Left ventricle myocardium inferior (tissue), 1 donor: ENCODE measurements around the gene HUS1. TPM values are rescaled to one million over a fixed set of nuclear protein-coding genes. Genes with fewer than 3 reads are reported as not detected.
"Not testable (repeated sequence)": the region's sequence is repeated elsewhere in the genome, so short reads cannot be mapped to it uniquely, and the experiment has no call there.

Experiments used
- DNase-seq: peaks from one replicate; pipeline ENCODE4 v3.0.0-alpha.2; 2020
- H3K27ac ChIP-seq: fragments of 200-600 bp; replicated peaks from 2 replicates; pipeline ENCODE4 v1.8.0; 2021
- H3K27me3 ChIP-seq: fragments of 200-600 bp; 2 replicates; pipeline ENCODE4 v1.8.0; 2021; ENCODE audit warnings: low read depth
- H3K36me3 ChIP-seq: fragments of 200-600 bp; 2 replicates; pipeline ENCODE4 v1.8.0; 2021
- H3K4me1 ChIP-seq: fragments of 200-600 bp; 2 replicates; pipeline ENCODE4 v1.8.0; 2021
- H3K4me3 ChIP-seq: fragments of 200-600 bp; 2 replicates; pipeline ENCODE4 v1.8.0; 2021; ENCODE audit warnings: mild to moderate bottlenecking, moderate library complexity
- H3K9me3 ChIP-seq: fragments of 200-600 bp; replicated peaks from 2 replicates; pipeline ENCODE4 v1.8.0; 2021
- CTCF ChIP-seq: fragments of 200-600 bp; IDR thresholded peaks from 2 replicates; pipeline ENCODE4 v1.8.0; 2021; ENCODE audit warnings: antibody characterized with exemption, mild to moderate bottlenecking, borderline replicate concordance
- intact Hi-C: fragments of 100-400 bp; cut with micrococcal nuclease; formaldehyde crosslinking; loops from one replicate; pipeline ENCODE4 v1.11.0; 2022
- total RNA-seq: library from RNA; stranded (reverse); fragmentation: NEBNext Ultra II Directional; extraction: Animal tissue kit (Norgen Biotek cat#: 25700); gene quantifications from one replicate; pipeline ENCODE4 v1.2.1, GENCODE V29; 2021
- donor health status: DM: no; HTN: yes; CAD: no; lungs with severe emphysema.

HUS1 gene
- total RNA-seq, 1 donor from 2014 or later = 26.4 TPM

GRCh38 chr7:47944536-47945260, 34.7 kb downstream of the HUS1 start:
- DNase-seq = no peak
- peak overlapping the region; percentile 93 for H3K27ac ChIP-seq
- H3K27me3 ChIP-seq = no peaks in the 10 kb centered on the region
- no peaks in the 10 kb centered on the region for H3K36me3 ChIP-seq
- no peaks in the 10 kb centered on the region for H3K9me3 ChIP-seq
- intact Hi-C loops = no loop called here
- peaks cover 86% of the 10 kb centered on the region for H3K4me1 ChIP-seq
- no peak overlapping the region for H3K4me3 ChIP-seq
- no peak for TF ChIP-seq CTCF

GRCh38 chr7:47943676-47944474, 35.5 kb downstream of the HUS1 start:
- TF ChIP-seq CTCF = no peak
- Histone ChIP-seq H3K9me3 (no peaks in the 10 kb centered on the region), H3K4me1 (peaks cover 87% of the 10 kb centered on the region), H3K27me3 (no peaks in the 10 kb centered on the region), H3K27ac (peak overlapping the region; percentile 93), H3K36me3 (no peaks in the 10 kb centered on the region), H3K4me3 (no peak overlapping the region)
- DNase-seq = no peak
- intact Hi-C loops = no loop called here

- intact Hi-C loops, H3K4me3 ChIP-seq, H3K36me3 ChIP-seq, H3K9me3 ChIP-seq, H3K27me3 ChIP-seq, DNase-seq: not testable (repeated sequence)
- peak overlapping the region; percentile 93 for H3K27ac ChIP-seq
- H3K4me1 ChIP-seq = peaks cover 92% of the 10 kb centered on the region
Measured at GRCh38 chr7:47942651-47943050, 36.8 kb downstream of the HUS1 start.

- peaks cover 92% of the 10 kb centered on the region for H3K4me1 ChIP-seq
Measured at GRCh38 chr7:47942132-47942531, 37.3 kb downstream of the HUS1 start.

GRCh38 chr7:47941136-47941844, 38.1 kb downstream of the HUS1 start:
- no peak for DNase-seq
- peaks cover 86% of the 10 kb centered on the region for H3K4me1 ChIP-seq
- H3K27me3 ChIP-seq = no peaks in the 10 kb centered on the region
- intact Hi-C loops = no loop called here
- peak overlapping the region; percentile 46 for H3K4me3 ChIP-seq
- H3K36me3 ChIP-seq = no peaks in the 10 kb centered on the region
- peak overlapping the region; percentile 93 for H3K27ac ChIP-seq
- H3K9me3 ChIP-seq = no peaks in the 10 kb centered on the region
- no peak for TF ChIP-seq CTCF

More at GRCh38 chr7:47942132-47942531, 37.3 kb downstream of the HUS1 start:
- no peak for DNase-seq
- Histone ChIP-seq H3K4me3 (peak overlapping the region; percentile 46), H3K27ac (peak overlapping the region; percentile 93), H3K27me3 (no peaks in the 10 kb centered on the region), H3K36me3 (no peaks in the 10 kb centered on the region), H3K9me3 (no peaks in the 10 kb centered on the region)
- no peak for TF ChIP-seq CTCF
- intact Hi-C loops = no loop called here
